DMS53 (cell line): ENCODE measurements around the gene GNPDA1.

Experiments
- DNase-seq: peaks from one replicate; lab custom pipeline; 2025; lab: John Stamatoyannopoulos, UW

GNPDA1 gene

DNA sequence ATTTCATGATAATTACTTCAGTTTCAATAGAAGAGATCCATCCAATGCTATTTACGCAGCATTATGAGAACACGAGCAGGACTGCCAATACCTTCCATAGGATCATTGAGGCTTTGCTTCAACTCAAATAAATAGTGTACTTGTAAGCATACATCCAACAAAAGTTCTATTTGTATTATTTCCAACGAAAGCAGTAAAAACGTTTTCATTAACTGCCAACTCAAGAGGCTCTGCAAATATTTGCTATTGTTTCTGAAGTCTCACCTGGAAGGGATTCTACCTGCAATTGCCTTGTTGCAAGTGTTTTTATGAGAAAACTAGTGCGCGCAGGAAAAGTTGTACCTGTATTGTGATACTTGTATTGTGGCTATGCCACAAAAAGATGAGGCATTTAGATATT is 11.0 kb upstream of the GNPDA1 start:
- peak; percentile 86 for DNase-seq

DNA sequence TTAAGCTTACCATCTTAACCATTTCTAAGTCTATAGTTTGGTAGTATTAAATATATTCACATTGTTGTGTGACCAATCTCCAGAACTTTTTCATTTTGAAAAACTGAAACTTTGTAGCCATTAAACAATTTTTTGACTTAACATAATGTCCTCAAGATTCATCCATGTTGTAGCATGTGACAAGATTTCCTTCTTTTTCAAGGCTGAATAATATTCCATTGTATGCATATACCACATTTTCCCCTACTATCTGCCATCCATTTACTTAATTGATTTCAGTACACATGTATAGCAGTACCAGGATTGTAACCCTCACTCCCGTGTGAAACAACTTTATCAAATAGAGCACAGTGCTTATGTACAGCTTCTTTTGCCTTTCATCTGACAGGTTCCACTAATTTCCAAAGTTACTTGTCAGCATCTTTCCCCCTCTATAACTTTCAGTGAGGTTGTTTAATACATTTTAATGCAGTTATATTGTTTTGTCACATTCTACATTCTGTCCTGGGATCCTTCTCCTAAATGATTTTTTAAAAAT is 7.4 kb upstream of the GNPDA1 start:
- DNase-seq, result no peak

DNA sequence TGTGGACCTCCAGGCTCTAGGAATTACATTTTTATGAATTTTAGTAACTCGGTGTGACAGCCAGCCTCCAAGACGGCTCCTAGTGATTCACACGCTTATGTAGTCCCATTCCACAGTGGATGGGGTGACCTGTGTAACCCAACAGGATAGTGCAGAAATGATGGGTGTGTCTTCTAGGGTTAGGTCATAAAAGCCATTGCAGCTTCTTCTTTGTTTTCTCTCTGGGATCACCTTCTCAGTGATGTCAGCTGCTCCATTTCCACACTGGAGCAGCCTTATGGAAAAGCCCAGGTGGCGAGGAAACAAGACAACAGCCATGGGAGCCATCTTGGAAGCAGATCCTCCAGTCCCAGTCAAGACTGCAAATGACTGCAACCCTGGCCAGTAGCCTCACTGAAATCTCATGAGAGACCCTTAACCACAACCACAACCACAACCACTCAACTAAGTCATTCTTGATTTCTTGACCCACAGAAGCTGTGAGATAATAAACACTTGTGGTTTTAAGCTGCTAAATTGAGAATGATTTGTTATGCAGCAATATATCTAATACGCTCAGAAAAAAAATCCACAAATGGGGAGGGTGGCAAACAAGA is 5.1 kb upstream of the GNPDA1 start:
- DNase-seq, result no peak

DNA sequence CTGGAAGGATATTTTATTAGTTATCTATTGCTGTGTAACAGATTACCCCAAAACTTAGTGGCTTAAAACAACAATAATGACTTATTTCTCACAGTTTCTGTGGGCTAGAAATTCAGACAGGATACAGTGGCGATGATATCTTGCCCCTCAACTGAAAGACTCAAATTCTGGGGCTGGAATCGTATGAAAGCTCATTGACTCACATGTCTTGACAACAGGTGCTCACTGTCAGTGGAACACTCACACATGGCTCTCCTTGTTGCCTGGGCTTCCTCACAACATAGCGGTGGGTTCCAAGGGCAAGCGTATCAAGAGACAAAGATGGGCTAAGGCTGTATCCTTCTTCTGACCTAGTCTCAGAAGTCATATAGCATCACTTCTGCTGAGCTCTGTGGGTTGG is 3.7 kb upstream of the GNPDA1 start:
- no peak for DNase-seq

DNA sequence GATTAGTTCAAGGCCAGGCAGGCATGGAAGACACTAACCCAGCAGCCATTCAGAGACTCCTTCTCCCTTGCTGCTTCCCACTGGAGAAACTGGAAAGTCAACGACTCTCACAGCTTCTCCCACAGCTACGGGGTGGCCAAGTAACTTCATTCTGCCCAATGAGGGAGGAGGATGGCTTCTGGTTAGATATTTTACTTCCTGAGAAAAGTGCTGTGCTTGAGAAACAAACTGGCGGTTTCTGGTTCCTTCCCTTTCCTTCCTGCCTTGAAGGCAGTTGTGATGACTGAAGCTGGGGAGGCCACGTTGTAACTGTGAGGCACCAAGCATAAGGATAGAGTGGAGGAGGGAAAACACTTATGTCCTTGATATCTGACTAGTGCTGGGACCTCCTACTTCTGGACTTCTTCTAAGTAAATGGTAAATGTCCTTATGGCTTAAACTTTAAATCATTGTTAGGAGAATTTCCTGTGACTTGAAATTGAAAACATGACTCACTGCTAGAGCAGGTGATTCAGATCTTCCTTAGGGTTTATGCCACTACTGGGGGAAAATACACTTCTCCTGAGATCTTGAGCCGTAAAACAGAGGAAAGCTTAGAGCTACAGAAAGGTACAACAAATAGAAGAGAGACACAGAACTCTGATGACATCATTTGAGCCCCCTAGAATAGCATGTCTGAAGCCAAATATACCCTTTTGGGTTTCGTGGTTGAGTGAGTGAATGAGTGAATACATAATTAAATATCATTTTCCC is 3.1 kb upstream of the GNPDA1 start:
- no peak for DNase-seq

DNA sequence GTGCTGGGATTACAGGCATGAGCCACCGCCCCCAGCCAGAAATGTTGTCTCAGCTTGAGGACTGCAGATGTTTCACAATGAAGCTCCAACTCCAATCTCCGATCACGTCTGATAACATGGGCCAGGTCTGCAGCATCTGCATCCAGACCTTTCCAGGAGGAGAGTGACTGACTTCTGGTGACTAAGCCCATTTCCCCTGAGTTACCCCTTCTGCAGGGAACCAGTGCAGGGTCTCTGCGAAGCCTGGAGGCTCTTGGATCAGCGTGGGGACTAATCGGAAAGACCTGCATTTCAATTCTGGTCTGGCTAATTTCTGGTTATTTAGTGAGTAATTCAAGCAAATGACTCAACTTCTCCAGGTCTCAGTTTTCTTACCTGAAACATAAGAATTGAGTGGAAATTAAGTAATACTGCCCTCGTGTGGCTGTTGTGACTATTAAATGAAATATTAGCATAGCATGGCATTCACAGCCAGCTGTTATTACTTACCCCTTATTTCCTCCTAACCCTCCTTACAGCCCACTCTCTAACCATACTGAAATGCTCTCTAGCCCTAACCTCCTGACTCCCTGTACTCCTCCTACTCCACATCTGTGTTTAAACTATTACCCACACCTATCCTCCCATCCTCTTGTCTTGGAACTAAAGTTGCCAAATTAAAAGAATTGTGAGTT is 2.2 kb upstream of the GNPDA1 start:
- DNase-seq, result peak; percentile 87

DNA sequence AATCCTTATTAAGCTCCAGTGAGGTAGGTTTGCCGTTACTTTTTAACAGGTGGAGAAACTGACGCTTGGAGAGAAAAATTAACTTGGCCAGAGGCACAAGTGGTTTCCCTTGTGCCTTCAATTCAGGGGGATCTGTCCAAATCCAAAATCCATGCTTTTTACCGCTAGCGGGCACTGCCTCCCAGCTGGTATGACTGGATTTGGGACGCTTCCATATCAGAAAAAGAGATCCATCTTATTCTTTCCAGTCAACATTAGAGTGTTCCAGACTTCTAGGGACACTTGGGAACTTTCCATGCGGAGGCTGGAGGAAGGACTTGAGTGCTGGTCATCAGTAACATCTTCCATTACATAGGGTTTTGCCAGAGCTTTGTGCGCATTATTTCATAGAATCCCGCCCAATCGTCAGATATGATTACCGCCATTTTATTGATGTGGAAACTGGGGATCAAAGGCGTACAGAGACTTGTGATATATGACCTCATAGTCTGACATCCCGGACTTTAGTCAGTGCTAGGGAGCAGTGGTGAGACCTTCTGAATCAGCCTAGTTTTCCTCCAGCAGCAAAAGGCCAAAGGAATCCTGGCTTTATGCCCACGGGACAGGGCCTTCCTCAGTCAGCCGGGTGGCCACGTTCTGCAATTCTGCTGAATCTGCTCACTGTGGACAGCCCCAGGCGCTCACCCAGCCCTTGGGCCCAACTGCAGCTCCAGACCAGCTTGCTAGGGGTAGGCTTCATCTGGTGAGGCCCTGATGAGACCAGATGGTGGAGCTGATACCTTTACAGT is 1.1 kb upstream of the GNPDA1 start:
- no peak for DNase-seq

DNA sequence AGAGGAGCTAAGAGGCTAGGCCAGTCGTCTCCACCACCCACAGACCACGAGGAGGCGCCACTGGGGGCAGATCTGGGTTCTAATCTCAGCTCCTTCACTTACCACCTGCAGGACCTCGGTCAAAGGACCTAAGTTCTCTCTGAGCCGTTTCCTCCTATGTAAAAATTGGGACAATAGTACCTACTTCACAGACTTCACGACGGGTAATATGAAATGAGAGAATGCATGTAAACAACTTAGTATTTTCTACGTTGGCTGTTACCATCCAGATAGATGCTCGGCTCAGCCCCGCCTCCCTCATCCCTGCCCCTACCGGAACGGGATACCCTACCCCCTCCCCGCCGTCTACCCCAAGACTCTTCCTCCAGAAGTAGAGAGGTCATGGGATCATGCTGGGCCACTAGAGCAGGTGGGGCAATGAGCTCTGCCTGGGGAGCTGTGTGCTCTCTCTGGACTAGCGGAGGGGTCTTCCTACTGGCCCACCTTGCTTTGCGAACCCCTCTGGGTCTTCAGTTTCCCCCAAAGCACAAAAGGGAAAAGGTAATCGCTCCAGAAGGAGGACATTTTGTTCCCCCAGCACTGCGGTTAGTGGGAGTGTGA is 541 bp downstream of the GNPDA1 start:
- peak; percentile 72 for DNase-seq

DNA sequence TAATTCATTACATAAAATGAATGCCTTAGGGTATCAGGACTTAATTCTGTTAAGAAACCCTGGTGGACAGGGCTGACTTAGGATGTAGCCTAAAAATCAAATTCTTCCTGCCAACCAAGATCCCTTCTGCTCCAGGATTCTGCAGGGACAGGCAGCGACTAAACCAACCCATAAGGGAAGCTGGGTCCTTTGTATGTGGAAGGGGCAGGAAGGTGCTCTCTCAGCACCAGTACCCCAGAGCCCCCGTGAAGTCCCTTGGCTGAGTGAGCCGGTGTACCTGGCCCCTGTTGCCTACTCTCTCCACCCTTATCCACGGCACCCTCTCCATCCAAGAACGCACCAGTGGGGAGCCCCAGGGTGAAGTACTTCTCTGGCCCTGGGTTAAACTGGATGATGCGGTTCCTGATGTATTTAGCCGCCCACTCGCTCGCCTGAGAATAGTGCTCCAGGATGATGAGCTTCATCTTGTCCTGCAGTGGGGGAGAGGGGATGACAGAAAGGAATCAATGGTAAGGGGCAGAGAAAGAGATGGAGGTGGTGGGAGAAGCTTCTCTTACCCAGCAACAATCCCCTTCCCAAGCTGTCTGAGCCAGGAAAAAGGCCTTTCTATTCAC is 1.1 kb downstream of the GNPDA1 start:
- no peak for DNase-seq

DNA sequence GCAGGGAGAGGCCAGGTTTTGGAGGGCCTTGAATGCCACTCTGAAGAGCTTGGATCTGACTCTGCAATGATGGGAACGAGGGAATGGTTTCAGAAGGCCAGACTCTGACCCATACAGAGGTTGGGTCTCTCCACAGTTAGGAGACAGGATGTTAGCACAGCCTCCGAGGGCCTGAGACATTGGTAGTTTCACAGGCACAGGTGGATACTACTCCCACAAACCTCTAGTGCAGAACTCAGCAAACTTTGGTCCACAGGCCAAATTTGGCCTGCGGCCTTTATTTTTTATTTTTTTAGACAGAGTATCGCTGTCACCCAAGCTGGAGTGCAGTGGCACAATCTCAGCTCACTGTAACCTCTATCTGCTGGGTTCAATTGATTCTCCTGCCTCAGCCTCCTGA is 2.9 kb downstream of the GNPDA1 start:
- no peak for DNase-seq

DNA sequence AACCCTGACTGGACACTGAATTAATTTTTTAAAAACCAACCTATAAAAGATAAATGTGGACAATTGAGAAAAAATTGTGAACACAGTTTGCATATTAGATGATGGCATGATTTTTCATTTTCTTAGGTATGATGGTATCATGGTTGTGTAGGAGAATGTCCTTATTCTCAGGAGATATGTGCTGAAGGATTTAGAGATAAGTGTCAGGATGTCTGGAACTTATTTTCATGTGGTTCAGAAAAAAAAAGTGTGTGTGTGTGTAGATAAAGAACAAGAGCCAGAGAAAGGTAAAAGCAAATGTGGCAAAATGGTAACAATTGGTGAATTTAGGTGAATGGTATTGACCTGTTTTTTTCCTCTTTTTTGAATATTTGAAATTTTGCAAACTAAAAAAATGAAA is 4.0 kb downstream of the GNPDA1 start:
- no peak for DNase-seq

DNA sequence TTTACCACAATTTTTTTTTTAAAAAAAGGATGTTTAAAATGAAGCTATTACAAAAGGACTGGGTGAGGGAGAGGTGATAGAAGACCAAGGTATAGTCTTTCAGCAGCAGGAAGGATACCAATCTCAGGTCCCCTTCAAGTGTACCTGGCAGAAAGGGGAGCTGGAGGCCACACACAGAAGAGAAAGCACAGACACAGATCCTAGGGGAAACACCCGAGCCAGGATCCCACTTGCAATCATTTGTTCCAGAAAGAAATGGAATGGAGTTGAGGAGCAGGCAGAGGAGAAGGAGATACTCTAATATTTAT is 5.6 kb downstream of the GNPDA1 start:
- DNase-seq, result no peak

DNA sequence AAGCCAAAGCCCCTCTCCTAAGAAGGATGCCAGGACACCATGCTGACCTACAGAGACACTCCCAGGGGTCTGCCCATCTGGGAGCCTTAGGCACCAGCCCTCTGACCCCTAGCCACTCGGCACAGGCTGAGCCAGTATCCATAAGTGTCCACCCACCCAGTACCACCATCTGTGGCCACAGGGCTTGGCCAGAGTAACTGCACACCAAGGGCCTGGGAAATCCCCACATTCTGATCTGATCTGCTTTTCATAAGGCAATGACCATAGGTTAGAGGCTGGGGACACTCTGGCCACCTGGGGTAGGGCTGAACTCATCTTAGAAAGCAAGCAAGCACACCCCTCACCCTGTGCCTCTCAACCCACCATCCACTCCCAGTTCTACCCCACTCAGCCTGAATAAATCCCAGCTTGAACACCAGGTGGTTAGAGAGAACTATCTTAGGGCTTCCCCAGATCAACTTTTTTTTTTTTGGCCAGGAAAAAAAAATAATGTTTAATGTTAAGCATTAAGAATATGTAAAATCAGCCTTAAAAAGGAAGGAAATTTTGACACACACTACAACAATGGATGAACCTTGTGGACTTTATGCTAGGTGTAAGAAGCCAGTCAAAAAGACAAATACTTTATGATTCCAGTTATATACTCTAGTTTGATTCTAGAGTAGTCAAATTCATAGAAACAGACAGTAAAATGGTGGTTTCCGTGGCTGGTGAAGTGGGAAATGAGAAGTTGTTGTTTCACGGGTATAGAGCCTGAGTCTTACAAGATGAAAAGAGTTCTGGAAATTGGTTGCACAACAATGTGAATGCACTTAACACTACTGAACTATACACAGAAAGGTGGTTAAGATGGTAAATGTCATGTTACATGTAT is 6.2 kb downstream of the GNPDA1 start:
- DNase-seq, result no peak

DNA sequence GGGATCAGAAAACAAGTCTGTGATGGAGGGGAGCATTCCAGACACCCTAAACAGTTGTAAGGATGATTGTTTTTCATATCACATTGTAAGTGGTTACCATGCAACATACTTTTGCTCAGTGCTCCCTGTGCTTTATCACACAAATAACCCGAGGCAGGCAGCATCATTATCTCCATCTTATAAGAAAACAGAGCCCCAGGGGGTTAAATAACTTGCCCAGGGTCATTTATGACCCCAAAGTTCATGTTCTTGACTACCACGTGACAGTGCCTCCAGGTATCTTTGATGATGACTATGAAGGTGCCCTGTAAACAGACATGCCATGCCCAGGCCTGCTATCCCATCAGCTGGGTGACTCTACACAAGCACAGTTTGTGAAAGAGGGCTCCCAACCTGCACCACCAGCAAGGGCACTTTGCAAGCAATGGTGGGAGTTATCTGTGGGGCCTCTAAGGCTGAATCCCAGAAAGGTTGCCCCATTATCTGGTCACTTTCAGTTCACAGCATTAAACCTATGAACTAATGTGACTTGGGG is 9.5 kb downstream of the GNPDA1 start:
- no peak for DNase-seq

DNA sequence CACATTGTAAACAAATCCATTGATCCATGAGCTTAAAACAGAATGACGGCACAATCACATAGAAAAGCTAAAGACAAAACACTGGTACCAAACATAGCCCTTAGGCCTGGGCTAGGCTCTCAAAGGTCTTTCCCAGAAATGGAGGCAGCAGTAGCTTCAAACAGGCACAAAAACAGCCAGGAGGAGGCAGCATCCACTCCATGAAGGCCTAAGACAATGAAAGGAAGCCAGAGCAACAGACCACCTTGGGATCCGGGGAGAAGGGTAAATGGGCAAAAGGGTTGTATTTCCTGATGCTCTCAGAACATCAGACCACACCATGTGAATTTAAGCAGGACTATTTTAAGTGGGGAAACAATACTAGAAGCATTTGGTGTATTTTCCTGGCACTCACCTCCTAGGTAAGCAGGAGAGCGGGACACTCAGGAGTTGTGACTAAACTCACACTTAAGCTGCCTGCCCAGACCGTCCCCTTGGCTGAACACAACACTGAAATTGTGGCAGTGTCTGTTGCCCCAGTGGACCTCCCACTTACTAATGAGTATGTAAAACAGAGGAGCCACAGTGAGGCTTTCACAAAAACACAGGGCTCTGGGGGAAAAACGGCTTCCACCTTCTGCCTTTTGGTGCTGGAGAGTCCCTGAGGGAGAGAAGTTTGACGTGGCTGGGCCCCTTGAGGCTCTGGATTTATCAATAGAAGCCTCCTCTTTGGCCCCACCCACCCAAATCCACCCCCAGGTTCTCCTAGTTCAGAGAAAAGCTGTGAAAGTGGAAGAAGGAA is 11.9 kb downstream of the GNPDA1 start:
- peak; percentile 37 for DNase-seq

DNA sequence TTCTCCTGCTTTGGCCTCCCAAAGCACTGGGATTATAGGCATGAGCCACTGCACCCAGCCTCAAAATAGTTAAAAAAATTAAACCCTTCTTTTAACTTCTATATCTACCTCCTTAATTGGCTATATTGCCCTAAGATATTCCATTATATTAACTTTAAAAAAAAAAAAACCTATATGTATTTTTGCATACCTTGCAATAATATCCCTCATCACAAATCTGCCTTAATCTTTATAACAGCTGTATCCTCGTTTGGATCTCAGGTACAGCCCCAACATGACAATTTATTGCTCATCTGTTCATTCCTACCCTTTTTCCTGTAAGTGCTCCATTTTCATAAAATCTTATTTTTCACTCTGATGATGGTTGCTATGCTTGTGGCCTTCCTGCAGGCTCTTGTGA is 12.7 kb downstream of the GNPDA1 start:
- no peak for DNase-seq

DNA sequence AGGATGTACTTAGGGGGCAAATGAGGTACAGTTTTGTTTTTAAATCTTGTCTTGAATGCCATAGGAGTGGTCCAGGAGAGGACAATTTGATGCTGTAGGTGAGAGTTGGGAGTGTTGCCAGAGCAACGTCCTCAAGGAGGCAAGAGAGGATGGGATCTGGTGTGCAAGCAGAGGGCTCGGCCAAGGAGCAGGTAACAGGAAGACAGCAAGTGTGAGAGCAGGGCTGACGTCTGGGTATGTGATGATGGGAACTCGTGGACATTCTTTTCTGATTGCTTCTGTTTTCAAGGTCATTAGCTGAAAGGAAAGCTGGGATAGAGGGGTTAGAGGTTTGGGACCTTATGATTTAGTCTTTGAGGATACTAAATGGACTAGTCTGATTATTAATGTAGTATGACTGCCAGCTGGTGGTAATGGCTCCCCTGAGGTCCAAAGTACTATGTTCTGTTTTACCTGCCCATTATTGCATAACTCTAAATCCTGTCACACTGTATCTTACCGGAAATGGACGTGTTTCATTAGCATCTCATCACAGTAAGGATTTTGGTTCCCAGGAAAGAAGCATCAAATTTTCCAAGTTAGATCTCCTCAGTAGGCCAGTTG is 15.4 kb downstream of the GNPDA1 start:
- no peak for DNase-seq

DNA sequence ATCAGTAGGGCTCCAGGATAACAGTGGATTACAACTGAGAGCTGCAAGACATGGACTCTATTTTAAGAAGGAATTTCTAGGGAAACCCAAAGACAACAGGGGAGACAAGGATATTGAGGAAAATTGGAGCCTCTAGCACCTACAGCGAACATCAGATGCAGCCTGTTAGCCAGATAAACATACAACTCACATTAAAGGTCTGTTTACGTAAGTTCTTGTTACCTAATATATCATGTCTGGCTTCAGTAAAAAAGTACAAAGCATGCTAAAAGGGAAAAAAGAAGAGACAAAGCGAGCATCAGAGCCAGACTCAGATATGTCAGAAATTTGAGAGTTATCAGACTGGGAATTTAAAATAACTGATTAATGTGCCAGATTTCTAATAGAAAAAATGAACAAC is 17.2 kb downstream of the GNPDA1 start:
- DNase-seq, result no peak

DNA sequence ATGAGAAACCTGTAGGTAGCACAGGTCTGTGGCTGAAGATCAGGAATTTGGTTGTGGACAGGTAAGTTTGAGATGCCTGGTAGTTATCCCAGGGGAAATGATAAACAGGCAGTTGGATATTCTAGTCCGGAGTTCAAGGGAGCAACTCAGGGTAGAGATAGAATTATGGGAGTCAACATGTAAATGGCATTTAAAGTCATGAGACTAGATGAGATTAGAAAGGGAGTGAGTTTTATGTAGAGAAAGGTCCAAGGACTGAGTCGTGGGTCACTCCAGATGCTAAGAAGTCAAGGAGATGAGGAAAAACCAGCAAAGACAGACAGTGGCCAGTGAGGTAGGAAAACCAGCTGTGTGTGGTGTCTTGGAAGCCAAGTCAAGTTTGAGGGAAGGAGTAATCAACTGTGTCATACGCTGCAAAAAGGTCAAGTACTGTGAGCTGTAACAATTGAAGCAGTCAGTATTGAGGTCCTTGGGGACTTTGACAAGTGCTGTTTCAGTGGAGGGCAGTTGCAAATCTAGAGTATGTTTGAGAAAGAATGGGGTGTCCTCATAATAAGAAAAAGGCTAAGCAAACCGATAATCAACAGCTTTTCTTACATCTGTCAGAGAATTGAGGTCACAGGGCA is 18.2 kb downstream of the GNPDA1 start:
- no peak for DNase-seq
